Right lobe of liver (tissue), 4 donors: ENCODE results near the gene ANKRD33B.

Experiments
- CTCF ChIP-seq, 4 donors: fragments of 200-600 bp in 3 of 4; fragments of 450-650 bp in 1 of 4; IDR thresholded peaks; one replicate each; pipeline versions ENCODE4 v1.5.1 to v1.8.0; 2016 to 2022; ENCODE audit warnings: antibody characterized with exemption in 4 of 4, mild to moderate bottlenecking in 2 of 4
- POLR2A ChIP-seq: fragments of 450-650 bp; IDR thresholded peaks from one replicate; pipeline ENCODE4 v1.6.1; 2017; ENCODE audit warnings: antibody characterized with exemption, mild to moderate bottlenecking
- donor health status: DM: no; HTN: no; CAD: no.
- donor health status: DM: no; HTN: no; CAD: no.
- donor health status: DM: no; HTN: yes; CAD: no.

DNA sequence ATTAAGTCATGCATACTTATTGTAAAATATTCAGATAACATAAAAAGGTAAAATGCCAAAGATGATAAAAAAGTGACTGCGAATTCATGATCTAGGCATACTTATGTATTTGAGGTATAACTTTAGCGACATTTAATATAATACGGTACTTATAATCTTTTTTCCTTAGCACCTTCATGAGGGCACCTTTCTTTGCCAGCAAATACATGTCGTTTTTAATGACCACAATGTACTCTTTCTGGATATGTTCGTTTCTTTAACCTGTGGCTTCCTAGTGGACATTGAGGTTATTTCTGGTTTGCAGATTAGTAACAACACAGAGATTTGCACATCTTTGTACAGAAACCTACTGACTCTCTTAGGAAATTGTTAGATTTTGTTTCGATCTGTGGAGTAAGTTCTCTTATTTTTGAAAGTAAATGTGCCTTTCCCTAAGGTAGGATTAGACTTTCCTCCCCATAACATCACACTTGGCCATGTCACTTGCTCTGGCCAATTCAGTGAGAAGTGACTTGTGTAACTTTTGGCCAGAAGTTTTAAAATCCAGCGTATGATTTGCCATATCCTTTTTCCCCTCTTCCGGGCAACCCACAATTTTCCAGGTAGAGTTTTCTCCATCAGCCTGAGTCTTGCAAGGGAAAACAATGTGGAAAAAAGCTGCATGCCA, 24.4 kb downstream of the ANKRD33B start:
- TF ChIP-seq CTCF (IDR thresholded peaks at IDR 0.05) (no peak), POLR2A (no peak)
